Germinal center (tissue), 1 donor: ENCODE measurements around the gene P3H2.

Experiments
- DNase-seq: peaks from one replicate; pipeline ENCODE4 v3.0.0; 2012; ENCODE audit warnings: mixed read lengths, low spot score

P3H2 gene

GRCh38 chr3:190125436-190126068 is 4.9 kb upstream of the P3H2 start:
- DNase-seq = no peak

GRCh38 chr3:190124067-190124466 is 3.4 kb upstream of the P3H2 start:
- no peak for DNase-seq

- no peak for DNase-seq
Observed at GRCh38 chr3:190122198-190122771, 1.6 kb upstream of the P3H2 start.

- no peak for DNase-seq
Observed at GRCh38 chr3:190121383-190121782, 686 bp upstream of the P3H2 start.

- no peak for DNase-seq
Observed at GRCh38 chr3:190121061-190121377, 322 bp upstream of the P3H2 start.

GRCh38 chr3:190119461-190120268 is 1.0 kb downstream of the P3H2 start:
- no peak for DNase-seq

GRCh38 chr3:190118438-190118837 is 2.3 kb downstream of the P3H2 start:
- no peak for DNase-seq

GRCh38 chr3:190117981-190118380 is 2.7 kb downstream of the P3H2 start:
- no peak for DNase-seq

- DNase-seq = no peak
Observed at GRCh38 chr3:190116551-190117067, 4.1 kb downstream of the P3H2 start.

- no peak for DNase-seq
Observed at GRCh38 chr3:190110826-190111225, 9.9 kb downstream of the P3H2 start.

- no peak for DNase-seq
Observed at GRCh38 chr3:190109441-190109840, 11.3 kb downstream of the P3H2 start.

GRCh38 chr3:190108804-190109203 is 11.9 kb downstream of the P3H2 start:
- DNase-seq = no peak

- DNase-seq = no peak
Observed at GRCh38 chr3:190105876-190106275, 14.8 kb downstream of the P3H2 start.

- DNase-seq = no peak
Observed at GRCh38 chr3:190101320-190102011, 19.2 kb downstream of the P3H2 start.

- DNase-seq = no peak
Observed at GRCh38 chr3:190099099-190099498, 21.6 kb downstream of the P3H2 start.

- DNase-seq = no peak
Observed at GRCh38 chr3:190097617-190098016, 23.1 kb downstream of the P3H2 start.

GRCh38 chr3:190097025-190097424 is 23.7 kb downstream of the P3H2 start:
- DNase-seq = no peak

- DNase-seq = no peak
Observed at GRCh38 chr3:190096345-190096744, 24.4 kb downstream of the P3H2 start.

- no peak for DNase-seq
Observed at GRCh38 chr3:190094160-190094718, 26.5 kb downstream of the P3H2 start.

GRCh38 chr3:190092250-190092649 is 28.4 kb downstream of the P3H2 start:
- no peak for DNase-seq

- DNase-seq = no peak
Observed at GRCh38 chr3:190089711-190090110, 31.0 kb downstream of the P3H2 start.

GRCh38 chr3:190088890-190089289 is 31.8 kb downstream of the P3H2 start:
- no peak for DNase-seq
